Parathyroid adenoma (tissue), 2 donors: ENCODE results near the gene FSTL1.

Source experiments
- H2AFZ ChIP-seq: fragments of 300-600 bp; sonication (generic); one replicate; pipeline ENCODE4 v1.7.0; 2017; ENCODE audit warnings: antibody characterized with exemption, mild to moderate bottlenecking
- H3K27ac ChIP-seq: fragments of 300-600 bp; sonication (generic); one replicate; pipeline ENCODE4 v1.7.0; 2017
- H3K27me3 ChIP-seq: fragments of 300-600 bp; sonication (generic); one replicate; pipeline ENCODE4 v1.7.0; 2017; ENCODE audit warnings: low read length; ENCODE audit not compliant: control insufficient read depth, insufficient read depth
- H3K36me3 ChIP-seq: fragments of 300-600 bp; sonication (generic); one replicate; pipeline ENCODE4 v1.7.0; 2017; ENCODE audit warnings: low read length; ENCODE audit not compliant: control insufficient read depth, insufficient read depth
- H3K4me1 ChIP-seq: fragments of 300-600 bp; sonication (generic); one replicate; pipeline ENCODE4 v1.7.0; 2017; ENCODE audit warnings: control low read depth
- H3K4me2 ChIP-seq: fragments of 300-600 bp; sonication (generic); one replicate; pipeline ENCODE4 v1.7.0; 2017; ENCODE audit warnings: low read length
- H3K4me3 ChIP-seq: fragments of 300-600 bp; sonication (generic); one replicate; pipeline ENCODE4 v1.7.0; 2017; ENCODE audit warnings: low read depth, low read length
- H3K79me2 ChIP-seq: fragments of 300-600 bp; sonication (generic); one replicate; pipeline ENCODE4 v1.7.0; 2017; ENCODE audit warnings: control low read depth
- H3K9ac ChIP-seq: fragments of 300-600 bp; sonication (generic); one replicate; pipeline ENCODE4 v1.7.0; 2017; ENCODE audit warnings: mild to moderate bottlenecking
- H3K9me3 ChIP-seq: fragments of 300-600 bp; sonication (generic); one replicate; pipeline ENCODE4 v1.7.0; 2017; ENCODE audit warnings: low read length; ENCODE audit not compliant: control insufficient read depth
- CTCF ChIP-seq: fragments of 300-600 bp; sonication (generic); IDR thresholded peaks from one replicate; pipeline ENCODE4 v1.7.0; 2017; ENCODE audit warnings: antibody characterized with exemption, mild to moderate bottlenecking
- donor health status: primary hyperparathyroidism.

Gene FSTL1

GRCh38 chr3:120461416-120461815 is 10.6 kb upstream of the FSTL1 start:
- no peak overlapping the region for H3K27ac ChIP-seq
- H3K4me3 ChIP-seq, result no peak overlapping the region
- H2AFZ ChIP-seq, result no peak overlapping the region
- H3K4me2 ChIP-seq, result no peak overlapping the region
- H3K79me2 ChIP-seq, result no peaks in the 10 kb centered on the region
- H3K9me3 ChIP-seq, result no peaks in the 10 kb centered on the region
- no peaks in the 10 kb centered on the region for H3K27me3 ChIP-seq
- no peak for TF ChIP-seq CTCF
- no peak overlapping the region for H3K9ac ChIP-seq
- no peaks in the 10 kb centered on the region for H3K36me3 ChIP-seq
- H3K4me1 ChIP-seq, result no peaks in the 10 kb centered on the region

GRCh38 chr3:120460862-120461261 is 10.1 kb upstream of the FSTL1 start:
- Histone ChIP-seq H3K4me1 (no peaks in the 10 kb centered on the region), H3K36me3 (no peaks in the 10 kb centered on the region), H3K27ac (no peak overlapping the region), H3K4me3 (no peak overlapping the region), H2AFZ (no peak overlapping the region), H3K4me2 (no peak overlapping the region), H3K27me3 (no peaks in the 10 kb centered on the region), H3K9me3 (no peaks in the 10 kb centered on the region), H3K9ac (no peak overlapping the region), H3K79me2 (no peaks in the 10 kb centered on the region)
- no peak for TF ChIP-seq CTCF

- Histone ChIP-seq H3K9me3 (no peaks in the 10 kb centered on the region), H3K79me2 (no peaks in the 10 kb centered on the region), H3K4me2 (no peak overlapping the region), H3K36me3 (no peaks in the 10 kb centered on the region), H3K4me1 (no peaks in the 10 kb centered on the region), H3K4me3 (no peak overlapping the region), H3K9ac (no peak overlapping the region), H3K27ac (no peak overlapping the region), H3K27me3 (no peaks in the 10 kb centered on the region), H2AFZ (no peak overlapping the region)
- TF ChIP-seq CTCF, result no peak
Observed at GRCh38 chr3:120460181-120460790, 9.5 kb upstream of the FSTL1 start.

- Histone ChIP-seq H3K9ac (no peak overlapping the region), H3K27ac (no peak overlapping the region), H2AFZ (no peak overlapping the region), H3K36me3 (no peaks in the 10 kb centered on the region), H3K9me3 (no peaks in the 10 kb centered on the region), H3K79me2 (no peaks in the 10 kb centered on the region), H3K4me1 (no peaks in the 10 kb centered on the region), H3K4me3 (no peak overlapping the region), H3K27me3 (no peaks in the 10 kb centered on the region), H3K4me2 (no peak overlapping the region)
- no peak for TF ChIP-seq CTCF
Observed at GRCh38 chr3:120459196-120459595, 8.4 kb upstream of the FSTL1 start.

- Histone ChIP-seq H3K4me3 (no peak overlapping the region), H3K27me3 (no peaks in the 10 kb centered on the region), H3K4me2 (no peak overlapping the region), H3K79me2 (no peaks in the 10 kb centered on the region), H3K36me3 (no peaks in the 10 kb centered on the region), H3K9ac (no peak overlapping the region), H3K4me1 (no peaks in the 10 kb centered on the region), H3K27ac (no peak overlapping the region), H3K9me3 (no peaks in the 10 kb centered on the region), H2AFZ (no peak overlapping the region)
- TF ChIP-seq CTCF, result no peak
Observed at GRCh38 chr3:120457827-120458226, 7.0 kb upstream of the FSTL1 start.
